IMR-90 (cell line): ENCODE measurements around the gene STEAP1.

ENCODE experiments used
- CEBPB ChIP-seq: IDR thresholded peaks from 2 replicates; pipeline ENCODE4 v1.6.1; 2012; ENCODE audit warnings: low read depth, low read length, improper control_type of control experiment
- CTCF ChIP-seq: conservative IDR thresholded peaks from 2 replicates; pipeline ENCODE4 v1.5.1; 2012; ENCODE audit warnings: mild to moderate bottlenecking, low read depth, low read length, improper control_type of control experiment
- MAZ ChIP-seq: IDR thresholded peaks from 2 replicates; pipeline ENCODE4 v1.6.1; 2012; ENCODE audit warnings: low read depth, mild to moderate bottlenecking, low read length, improper control_type of control experiment, moderate library complexity, borderline replicate concordance
- MXI1 ChIP-seq: IDR thresholded peaks from 2 replicates; pipeline ENCODE4 v1.6.1; 2012; ENCODE audit warnings: low read depth, mild to moderate bottlenecking, low read length, moderate library complexity, borderline replicate concordance
- POLR2A ChIP-seq: IDR thresholded peaks from 2 replicates; pipeline ENCODE4 v1.6.1; 2012; ENCODE audit warnings: mild to moderate bottlenecking, low read depth, low read length
- USF2 ChIP-seq: fragments of 150-350 bp; IDR thresholded peaks from 2 replicates; pipeline ENCODE4 v1.6.1; 2017; ENCODE audit warnings: mild to moderate bottlenecking, antibody characterized with exemption, low read length, low read depth

GRCh38 chr7:90169891-90170290 lies 15.6 kb downstream of the STEAP1 start:
- TF ChIP-seq USF2: no peak
- no peak for TF ChIP-seq CTCF
- no peak for TF ChIP-seq MXI1
- TF ChIP-seq MAZ: no peak
- TF ChIP-seq CEBPB: no peak
- TF ChIP-seq POLR2A: no peak
